GM23338 (cell line): Measurements from ENCODE around the gene CD177. TPM values are rescaled to one million over a fixed set of nuclear protein-coding genes. Genes with fewer than 3 reads are reported as not detected.

Source experiments
- ATAC-seq: fragments of 200-7000 bp; cut with Tn5 transposase; 3 replicates; pipeline ENCODE4 v1.9.1; 2020
- DNase-seq: peaks from one replicate; pipeline ENCODE4 v3.0.0-alpha.2; 2015; ENCODE audit warnings: low spot score
- H2AFZ ChIP-seq: fragments of 200-600 bp; sonication (generic); 2 replicates; pipeline ENCODE4 v1.8.0; 2016; ENCODE audit warnings: antibody characterized with exemption, mild to moderate bottlenecking, moderate library complexity
- H3F3A ChIP-seq: fragments of 200-600 bp; sonication (generic); replicated peaks from 2 replicates; pipeline ENCODE4 v1.8.0; 2017; ENCODE audit warnings: antibody characterized with exemption, mixed run types, low read depth
- H3K27ac ChIP-seq: fragments of 200-600 bp; sonication (generic); 2 replicates; pipeline ENCODE4 v1.6.1; 2016; ENCODE audit warnings: low read depth
- H3K27me3 ChIP-seq: fragments of 200-600 bp; sonication (generic); 2 replicates; pipeline ENCODE4 v1.8.0; 2016; ENCODE audit warnings: mild to moderate bottlenecking, mixed run types, moderate library complexity; ENCODE audit not compliant: insufficient read depth
- H3K36me3 ChIP-seq: fragments of 200-600 bp; sonication (generic); 2 replicates; pipeline ENCODE4 v1.8.0; 2016; ENCODE audit warnings: mild to moderate bottlenecking; ENCODE audit not compliant: insufficient read depth
- H3K4me1 ChIP-seq: fragments of 200-600 bp; sonication (generic); 2 replicates; pipeline ENCODE4 v1.8.0; 2016; ENCODE audit warnings: mild to moderate bottlenecking, moderate library complexity; ENCODE audit not compliant: insufficient read depth
- H3K4me2 ChIP-seq: fragments of 200-600 bp; sonication (generic); 2 replicates; pipeline ENCODE4 v1.7.1; 2017; ENCODE audit warnings: mixed run types
- H3K4me3 ChIP-seq: fragments of 200-600 bp; sonication (generic); 2 replicates; pipeline ENCODE4 v1.6.1; 2016; ENCODE audit warnings: mixed run types
- H3K79me2 ChIP-seq: fragments of 200-600 bp; sonication (generic); replicated peaks from 2 replicates; pipeline ENCODE4 v1.8.0; 2017; ENCODE audit warnings: mild to moderate bottlenecking; ENCODE audit not compliant: insufficient read depth
- H3K9me2 ChIP-seq: fragments of 200-600 bp; sonication (generic); 2 replicates; pipeline ENCODE4 v1.8.0; 2017; ENCODE audit not compliant: insufficient read depth
- H4K20me1 ChIP-seq: fragments of 200-600 bp; sonication (generic); replicated peaks from 2 replicates; pipeline ENCODE4 v1.8.0; 2017; ENCODE audit warnings: mild to moderate bottlenecking; ENCODE audit not compliant: insufficient read depth
- H3K27ac Mint-ChIP-seq: 2 replicates; pipeline ENCODE4 v1.8.0; 2020; ENCODE audit warnings: inconsistent platforms, mild to moderate bottlenecking, moderate library complexity, mixed read lengths
- H3K27me3 Mint-ChIP-seq: 3 replicates; pipeline ENCODE4 v1.8.0; 2022; ENCODE audit warnings: low read depth, mild to moderate bottlenecking, moderate library complexity, mixed read lengths, inconsistent platforms; ENCODE audit not compliant: insufficient read depth, poor library complexity
- H3K36me3 Mint-ChIP-seq: 3 replicates; pipeline ENCODE4 v1.8.0; 2021; ENCODE audit warnings: low read depth, mild to moderate bottlenecking, inconsistent platforms, moderate library complexity, mixed read lengths
- H3K4me1 Mint-ChIP-seq: 3 replicates; pipeline ENCODE4 v1.8.0; 2020; ENCODE audit warnings: mild to moderate bottlenecking, inconsistent platforms, mixed read lengths
- H3K4me3 Mint-ChIP-seq: 3 replicates; pipeline ENCODE4 v1.8.0; 2021; ENCODE audit warnings: moderate library complexity, mild to moderate bottlenecking, inconsistent platforms, mixed read lengths
- H3K9me3 Mint-ChIP-seq: 3 replicates; pipeline ENCODE4 v1.8.0; 2020; ENCODE audit warnings: moderate library complexity, mild to moderate bottlenecking, inconsistent platforms, mixed read lengths
- CREB1 ChIP-seq: fragments of 250-450 bp; sonication (Bioruptor Pico); IDR thresholded peaks from 2 replicates; pipeline ENCODE4 v1.5.0; 2020; ENCODE audit warnings: low read depth, mild to moderate bottlenecking, moderate library complexity
- CTCF ChIP-seq, 2 experiments: fragments of 200-600 bp in 1 of 2; sonication (generic) in 1 of 2; conservative IDR thresholded peaks; 2 replicates each; pipeline versions ENCODE4 v1.5.1 to v1.6.1; 2016 to 2017; ENCODE audit warnings: antibody characterized with exemption in 2 of 2, low read depth in 2 of 2, mild to moderate bottlenecking in 2 of 2, moderate library complexity in 1 of 2
- ETS1 ChIP-seq: IDR thresholded peaks from 2 replicates; pipeline ENCODE4 v1.6.1; 2016; ENCODE audit warnings: antibody characterized with exemption
- ZNF462 ChIP-seq: fragments of 250-450 bp; sonication (Bioruptor Pico); IDR thresholded peaks from 2 replicates; pipeline ENCODE4 v1.5.0; 2020; ENCODE audit warnings: mild to moderate bottlenecking, moderate library complexity
- polyA plus RNA-seq: library from polyadenylated mRNA; unstranded; fragments of >200 nt; fragmentation: Nextera tagmentation; extraction: Ambion mirVana; gene quantifications from 2 replicates; pipeline ENCODE4 v1.2.1, GENCODE V29; 2016
- total RNA-seq: library from RNA; depleted of rRNA; stranded (reverse); fragments of >200 nt; shearing (Covaris generic); gene quantifications from 2 replicates; pipeline ENCODE4 v1.2.3, GENCODE V29; 2014

CD177 gene
- total and polyA plus RNA-seq, 2 experiments from 2014 or later: 0.50 to 0.90 TPM

- no peak for TF ChIP-seq ETS1
- TF ChIP-seq ZNF462: no peak
These were observed 37.6 kb upstream of the CD177 start (continued) for GRCh38 chr19:43315851-43316250.

- Mint-ChIP-seq H3K27me3 (peaks cover 6% of the 10 kb centered on the region), H3K27ac (no peak overlapping the region), H3K36me3 (peaks cover 22% of the 10 kb centered on the region), H3K4me3 (no peak overlapping the region), H3K4me1 (no peaks in the 10 kb centered on the region), H3K9me3 (peaks cover 57% of the 10 kb centered on the region)
- Histone ChIP-seq H3K27me3 (no peaks in the 10 kb centered on the region), H3K4me3 (no peak overlapping the region), H3K36me3 (no peaks in the 10 kb centered on the region), H3K4me2 (no peak overlapping the region), H2AFZ (peak overlapping the region; percentile 70), H3K4me1 (peaks cover 3% of the 10 kb centered on the region; the same call in 1 of the 2 replicates), H3K9me2 (0 out of 2 replicates have a peak, but pooled peaks cover 3% of the 10 kb centered on the region), H3K79me2 (no peaks in the 10 kb centered on the region), H3K27ac (no peak overlapping the region), H4K20me1 (no peaks in the 10 kb centered on the region), H3F3A (no peaks in the 10 kb centered on the region)
- TF ChIP-seq CREB1 (CRISPR knock-in tag): no peak
- peak; percentile 20 to 61; a peak in 3 of 4 replicates for TF ChIP-seq CTCF (conservative IDR thresholded peaks at IDR 0.05; ENCODE audit: low read depth in 2 of 2)
- DNase-seq (peak; percentile 62), ATAC-seq (peak; percentile 63)
These were observed 36.7 kb upstream of the CD177 start for GRCh38 chr19:43316591-43317319.
